Ovary (tissue), 3 donors: ENCODE measurements around the gene IL17B.

Experiments used
- CTCF ChIP-seq, 3 donors: fragments of 450-650 bp in 2 of 3; fragments of 200-600 bp in 1 of 3; IDR thresholded peaks; one replicate each; pipeline versions ENCODE4 v1.5.1 to v1.8.0; 2016 to 2022; ENCODE audit warnings: antibody characterized with exemption in 3 of 3, mild to moderate bottlenecking in 1 of 3
- POLR2A ChIP-seq: fragments of 450-650 bp; IDR thresholded peaks from one replicate; pipeline ENCODE4 v1.6.1; 2017; ENCODE audit warnings: antibody characterized with exemption, mild to moderate bottlenecking, moderate library complexity
- donor health status: DM: no; HTN: no; CAD: no.

GRCh38 chr5:149397530-149397929 lies 18.4 kb upstream of the IL17B start:
- no peak for TF ChIP-seq CTCF (IDR thresholded peaks at IDR 0.05)
- TF ChIP-seq POLR2A: no peak
